Measurements from ENCODE around the gene DCUN1D2.

DNA sequence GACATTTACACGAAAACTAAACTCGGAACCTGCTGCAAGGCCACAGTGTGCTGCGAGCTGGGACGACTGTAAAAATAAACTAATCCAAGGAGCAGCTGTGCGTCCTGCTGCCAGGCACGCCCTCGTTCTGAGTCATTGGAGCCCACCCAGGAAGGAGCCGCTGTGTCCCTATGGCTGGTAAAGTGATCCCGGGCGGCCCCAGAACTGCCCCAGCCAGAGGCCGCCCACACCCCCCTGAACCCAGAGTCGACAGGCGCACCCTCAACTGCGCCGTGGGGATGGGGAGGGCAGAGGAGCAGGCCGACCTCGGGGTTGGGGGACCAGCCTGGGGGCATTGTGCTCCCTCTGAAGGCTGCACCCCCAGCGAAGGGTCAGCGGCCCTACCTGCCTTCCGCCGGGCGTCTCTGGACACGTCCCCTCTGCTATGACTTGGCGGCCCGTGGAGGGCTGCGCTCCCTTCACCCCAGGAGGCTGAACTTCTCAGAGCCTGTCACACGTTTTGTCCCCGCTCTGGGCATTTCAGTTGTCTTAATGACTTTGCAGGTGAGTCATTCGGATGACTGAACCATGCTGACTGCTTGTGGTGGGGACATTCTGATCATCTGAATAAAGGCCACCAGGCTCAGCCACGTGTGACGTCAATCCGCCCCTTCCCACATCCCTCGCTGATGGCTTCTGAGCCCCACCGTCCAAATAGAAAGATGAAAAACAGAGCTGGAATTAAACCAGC is 79.9 kb downstream of the DCUN1D2 start:
- TF ChIP-seq, protein P1, sequence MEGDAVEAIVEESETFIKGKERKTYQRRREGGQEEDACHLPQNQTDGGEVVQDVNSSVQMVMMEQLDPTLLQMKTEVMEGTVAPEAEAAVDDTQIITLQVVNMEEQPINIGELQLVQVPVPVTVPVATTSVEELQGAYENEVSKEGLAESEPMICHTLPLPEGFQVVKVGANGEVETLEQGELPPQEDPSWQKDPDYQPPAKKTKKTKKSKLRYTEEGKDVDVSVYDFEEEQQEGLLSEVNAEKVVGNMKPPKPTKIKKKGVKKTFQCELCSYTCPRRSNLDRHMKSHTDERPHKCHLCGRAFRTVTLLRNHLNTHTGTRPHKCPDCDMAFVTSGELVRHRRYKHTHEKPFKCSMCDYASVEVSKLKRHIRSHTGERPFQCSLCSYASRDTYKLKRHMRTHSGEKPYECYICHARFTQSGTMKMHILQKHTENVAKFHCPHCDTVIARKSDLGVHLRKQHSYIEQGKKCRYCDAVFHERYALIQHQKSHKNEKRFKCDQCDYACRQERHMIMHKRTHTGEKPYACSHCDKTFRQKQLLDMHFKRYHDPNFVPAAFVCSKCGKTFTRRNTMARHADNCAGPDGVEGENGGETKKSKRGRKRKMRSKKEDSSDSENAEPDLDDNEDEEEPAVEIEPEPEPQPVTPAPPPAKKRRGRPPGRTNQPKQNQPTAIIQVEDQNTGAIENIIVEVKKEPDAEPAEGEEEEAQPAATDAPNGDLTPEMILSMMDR (conservative IDR thresholded peaks at IDR 0.05; ENCODE audit: low read length), result no peak
- TF ChIP-seq EZH2phosphoT487 (IDR thresholded peaks at IDR 0.05; ENCODE audit: borderline replicate concordance, low read depth, low read length), result no peak
